ENCODE data around the gene IMPG2.

The IMPG2 gene

DNA sequence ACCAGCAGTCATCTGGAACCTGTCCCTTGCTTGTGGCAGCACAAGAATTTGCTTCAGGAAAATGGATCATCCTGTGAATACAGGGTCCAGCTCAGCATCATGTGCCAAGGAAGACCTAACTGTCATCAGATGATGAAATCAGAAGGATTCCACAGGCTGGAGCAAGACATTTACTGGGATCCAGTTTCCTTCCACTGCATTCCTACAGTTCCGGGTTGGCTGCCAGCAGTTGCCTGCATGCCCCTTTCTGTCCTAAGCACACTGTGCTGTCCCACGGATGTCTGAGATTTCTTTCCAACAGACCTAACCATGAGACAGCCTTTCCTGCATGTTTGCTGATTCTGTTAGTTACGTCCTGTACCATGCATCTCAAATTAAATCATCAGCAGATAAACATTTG lies 140.7 kb downstream of the IMPG2 start:
- DNase-seq = no peak

DNA sequence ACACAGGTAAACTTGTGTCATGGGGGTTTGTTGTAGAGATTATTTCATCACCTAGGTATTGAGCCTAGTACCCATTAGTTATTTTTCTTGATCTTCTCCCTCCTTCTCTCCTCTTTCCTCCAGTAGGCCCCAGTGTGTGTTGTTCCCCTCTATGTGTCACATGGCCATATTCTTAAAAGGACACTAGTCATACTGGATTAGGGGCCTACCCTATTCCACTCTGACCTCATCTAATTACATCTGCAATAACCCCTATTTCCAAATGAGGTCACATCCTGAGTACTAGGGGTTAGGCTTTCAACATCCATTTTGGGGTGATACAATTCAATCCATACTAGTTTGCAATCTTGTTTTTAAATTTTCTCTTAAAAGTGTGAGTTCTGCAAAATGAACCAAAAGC lies 142.8 kb downstream of the IMPG2 start:
- DNase-seq = no peak

Measured in T-helper 1 cell (primary cell).